Measurements from ENCODE around the gene TREH.

The TREH gene

DNA sequence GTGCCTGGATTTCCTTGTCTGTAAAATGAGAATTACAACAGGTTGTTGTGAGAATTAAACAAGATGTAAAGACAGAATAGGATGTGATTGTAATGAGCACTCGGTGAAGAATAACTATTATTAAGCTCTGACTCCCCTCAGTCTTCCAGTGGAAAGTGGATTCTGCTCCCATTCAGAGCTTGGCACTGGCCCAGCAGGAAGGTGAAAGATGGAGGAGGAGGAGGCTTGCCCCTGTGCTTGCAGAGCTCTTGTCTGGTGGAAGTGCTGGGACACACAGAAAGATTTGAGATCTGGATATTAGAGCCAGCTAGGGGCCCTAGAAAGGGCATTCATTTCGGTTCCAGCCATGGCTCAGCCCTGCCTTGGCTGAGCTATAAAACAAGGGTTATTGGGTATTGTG, 43.8 kb downstream of the TREH start:
- TF ChIP-seq, protein P1, sequence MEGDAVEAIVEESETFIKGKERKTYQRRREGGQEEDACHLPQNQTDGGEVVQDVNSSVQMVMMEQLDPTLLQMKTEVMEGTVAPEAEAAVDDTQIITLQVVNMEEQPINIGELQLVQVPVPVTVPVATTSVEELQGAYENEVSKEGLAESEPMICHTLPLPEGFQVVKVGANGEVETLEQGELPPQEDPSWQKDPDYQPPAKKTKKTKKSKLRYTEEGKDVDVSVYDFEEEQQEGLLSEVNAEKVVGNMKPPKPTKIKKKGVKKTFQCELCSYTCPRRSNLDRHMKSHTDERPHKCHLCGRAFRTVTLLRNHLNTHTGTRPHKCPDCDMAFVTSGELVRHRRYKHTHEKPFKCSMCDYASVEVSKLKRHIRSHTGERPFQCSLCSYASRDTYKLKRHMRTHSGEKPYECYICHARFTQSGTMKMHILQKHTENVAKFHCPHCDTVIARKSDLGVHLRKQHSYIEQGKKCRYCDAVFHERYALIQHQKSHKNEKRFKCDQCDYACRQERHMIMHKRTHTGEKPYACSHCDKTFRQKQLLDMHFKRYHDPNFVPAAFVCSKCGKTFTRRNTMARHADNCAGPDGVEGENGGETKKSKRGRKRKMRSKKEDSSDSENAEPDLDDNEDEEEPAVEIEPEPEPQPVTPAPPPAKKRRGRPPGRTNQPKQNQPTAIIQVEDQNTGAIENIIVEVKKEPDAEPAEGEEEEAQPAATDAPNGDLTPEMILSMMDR (conservative IDR thresholded peaks at IDR 0.05): no peak
- H3K27ac ChIP-seq: peak overlapping the region; percentile 63; the same call in 1 of the 2 replicates

DNA sequence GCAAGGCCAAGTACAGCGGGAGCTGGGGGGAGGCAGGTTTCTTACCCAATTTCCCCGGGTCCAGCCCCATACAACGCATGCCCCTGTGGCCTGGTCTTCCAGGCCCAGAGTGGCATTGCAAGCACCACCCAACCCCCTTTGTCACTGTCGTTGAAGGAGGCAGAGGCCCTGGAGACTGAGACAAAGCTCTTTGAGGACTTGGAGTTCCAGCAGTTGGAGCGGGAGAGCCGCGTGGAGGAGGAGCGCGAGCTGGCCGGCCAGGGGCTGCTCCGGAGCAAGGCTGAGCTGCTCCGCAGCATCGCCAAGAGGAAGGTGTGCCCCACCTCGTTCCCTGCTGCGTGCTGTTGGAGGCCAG, 44.2 kb downstream of the TREH start:
- H3K27ac ChIP-seq: peak overlapping the region; percentile 63
- TF ChIP-seq, protein P1 (conservative IDR thresholded peaks at IDR 0.05): no peak

DNA sequence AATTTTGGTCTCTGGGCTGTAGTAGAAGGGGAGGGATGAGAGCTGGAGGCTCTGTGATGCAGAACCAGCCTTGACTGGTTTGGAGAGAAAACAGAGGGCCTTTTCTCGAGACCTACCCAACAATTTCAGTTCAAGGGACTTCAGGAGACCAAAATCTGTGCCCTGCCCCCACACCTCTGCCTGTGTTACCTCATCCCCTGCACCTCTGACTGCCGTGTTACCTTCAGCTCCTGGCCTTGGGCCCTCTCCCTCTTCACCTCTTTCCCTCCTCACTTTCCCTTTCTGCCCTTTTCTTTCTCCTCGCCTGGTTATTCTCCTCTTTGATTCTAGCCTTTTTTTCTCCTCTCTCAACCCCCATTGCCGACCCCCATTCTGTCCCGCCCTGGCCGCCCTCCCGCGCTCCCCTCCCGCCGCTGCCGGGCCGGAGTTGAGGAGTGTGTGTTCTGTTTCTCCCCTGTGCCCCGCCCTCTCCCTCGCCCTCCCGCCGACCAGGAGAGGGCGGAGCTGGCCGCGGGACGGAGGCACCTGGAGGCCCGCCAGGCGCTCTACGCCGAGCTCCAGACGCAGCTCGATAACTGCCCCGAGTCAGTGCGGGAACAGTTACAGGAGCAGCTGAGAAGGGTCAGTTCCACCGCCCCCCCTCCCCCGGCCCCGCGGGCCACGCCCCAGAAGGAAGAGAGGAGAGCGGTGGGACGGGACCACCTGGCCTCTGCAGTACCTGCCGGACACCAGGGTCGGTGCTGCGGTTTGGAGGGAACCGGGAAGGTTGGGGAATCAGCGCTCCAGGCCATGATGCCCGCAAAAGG, 44.8 kb downstream of the TREH start:
- peak overlapping the region; percentile 63 for H3K27ac ChIP-seq
- TF ChIP-seq, protein P1 (conservative IDR thresholded peaks at IDR 0.05): 0 out of 2 replicates have a peak, but pooled peaks have one; percentile 27

DNA sequence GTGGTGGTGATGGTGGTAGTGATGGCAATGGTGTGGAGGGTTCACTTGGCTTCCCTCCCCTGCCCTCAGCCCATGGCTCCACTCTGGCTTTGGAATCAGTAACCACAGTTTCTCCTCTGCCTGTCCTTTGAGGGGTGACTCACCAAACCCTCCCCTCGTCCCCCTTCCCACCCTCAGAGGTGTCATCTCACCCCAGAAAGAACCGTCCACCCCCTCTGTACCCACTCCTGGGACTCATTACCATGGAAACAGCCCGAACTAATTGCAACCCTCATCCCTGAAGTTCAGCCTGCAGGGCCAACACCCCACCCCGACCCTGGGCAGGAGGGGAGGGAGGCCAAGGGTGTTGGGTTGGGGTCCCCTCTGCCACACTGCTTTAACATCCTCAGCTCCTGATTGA, 45.5 kb downstream of the TREH start:
- TF ChIP-seq, protein P1 (conservative IDR thresholded peaks at IDR 0.05): no peak
- H3K27ac ChIP-seq: peak overlapping the region; percentile 63

DNA sequence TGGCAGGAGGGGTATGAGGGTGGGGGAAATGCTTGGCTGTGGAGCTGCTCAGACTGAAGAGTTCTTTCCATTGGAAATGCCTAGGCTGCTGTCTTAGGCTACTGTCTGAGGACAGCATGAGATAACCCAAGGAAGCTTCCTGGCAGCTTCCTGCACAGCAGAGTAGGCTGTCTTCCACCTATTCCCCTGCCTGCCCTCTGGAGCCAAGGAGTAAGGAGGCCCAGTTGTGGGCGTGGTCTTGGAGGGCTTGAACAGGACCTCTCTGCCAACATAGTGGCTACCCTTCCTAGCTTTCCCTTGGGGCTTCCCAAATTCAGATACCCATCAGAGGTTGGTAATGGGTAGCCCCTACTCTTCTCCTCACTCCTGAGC, 46.1 kb downstream of the TREH start:
- TF ChIP-seq, protein P1 (conservative IDR thresholded peaks at IDR 0.05): no peak

DNA sequence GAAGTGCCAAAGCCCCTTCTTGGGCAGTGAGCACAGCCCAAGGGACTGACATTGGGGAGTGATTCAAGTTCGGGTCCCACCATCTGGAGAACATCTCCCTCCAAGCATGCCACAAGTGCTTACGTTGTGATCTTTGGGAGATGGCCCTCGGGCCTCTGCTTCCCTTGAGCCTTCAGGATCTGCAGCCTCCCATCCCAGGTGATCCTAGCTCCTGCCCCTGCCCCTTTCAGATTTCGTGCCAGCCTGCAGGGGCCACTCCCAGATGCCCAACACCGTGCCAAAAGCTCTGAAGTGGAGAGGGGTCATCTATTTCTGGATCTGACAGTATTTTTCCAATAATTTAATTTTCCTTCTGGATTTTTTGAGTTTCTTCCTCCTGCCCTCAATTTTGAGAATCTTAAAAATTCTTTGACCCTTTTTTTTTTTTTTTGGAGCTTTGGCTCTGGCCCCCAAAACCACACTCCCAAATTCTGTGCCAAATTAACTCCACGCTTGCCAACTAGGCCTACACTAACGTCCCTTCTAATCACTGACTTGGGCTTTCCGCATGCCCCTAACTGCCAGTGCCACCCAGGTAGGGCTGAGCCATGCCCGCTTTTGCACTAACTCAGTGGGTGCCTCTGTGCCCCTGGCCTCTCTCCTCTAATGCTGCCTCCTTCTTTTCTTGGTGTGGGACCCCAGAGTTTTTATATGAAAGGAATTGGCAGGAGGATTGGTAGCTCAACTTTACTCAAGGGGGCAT, 46.7 kb downstream of the TREH start:
- no peak overlapping the region for H3K27ac ChIP-seq
- TF ChIP-seq, protein P1 (conservative IDR thresholded peaks at IDR 0.05): no peak

More for the DNA sequence above, 46.1 kb downstream of the TREH start:
- no peak overlapping the region for H3K27ac ChIP-seq

DNA sequence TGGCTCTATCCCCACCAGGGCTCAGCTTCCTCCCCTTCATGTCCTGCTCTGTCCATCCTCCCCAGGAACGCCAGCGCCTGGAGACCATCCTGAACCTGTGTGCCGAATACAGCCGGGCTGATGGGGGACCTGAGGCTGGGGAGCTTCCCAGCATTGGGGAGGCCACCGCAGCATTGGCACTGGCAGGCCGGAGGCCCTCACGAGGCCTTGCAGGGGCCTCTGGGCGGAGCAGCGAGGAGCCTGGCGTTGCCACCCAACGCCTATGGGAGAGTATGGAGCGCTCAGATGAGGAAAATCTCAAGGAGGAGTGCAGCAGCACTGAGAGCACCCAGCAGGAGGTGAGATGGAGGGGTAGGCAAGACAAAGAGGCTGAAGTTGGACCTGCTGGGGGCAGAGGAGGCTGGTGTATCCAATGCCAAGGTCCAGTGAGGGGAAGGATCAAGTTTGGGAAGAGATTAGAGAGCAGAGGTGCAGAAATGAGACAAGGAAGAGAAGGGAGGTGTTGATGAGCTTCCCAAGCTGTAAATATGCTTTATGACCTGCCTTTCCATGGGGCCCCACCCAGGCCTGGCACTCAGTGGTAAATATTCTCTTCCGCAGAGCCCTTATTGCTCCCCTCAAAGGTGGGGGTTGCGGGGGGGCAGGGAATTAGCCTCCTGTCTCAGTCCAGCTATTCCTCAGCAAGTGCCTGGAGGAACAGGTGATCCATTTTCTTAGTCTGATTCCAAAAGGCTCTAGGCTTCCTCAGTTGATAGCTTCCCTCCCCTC, 48.1 kb downstream of the TREH start:
- no peak overlapping the region for H3K27ac ChIP-seq
- TF ChIP-seq, protein P1 (conservative IDR thresholded peaks at IDR 0.05): no peak
